Measurements from ENCODE around the gene SLITRK5. TPM values are rescaled to one million over a fixed set of nuclear protein-coding genes. Genes with fewer than 3 reads are reported as not detected.

SLITRK5 gene
- total and polyA plus RNA-seq, 7 donors = under 0.01 to 1.1 (median 0.60) TPM; not detected in 1

DNA sequence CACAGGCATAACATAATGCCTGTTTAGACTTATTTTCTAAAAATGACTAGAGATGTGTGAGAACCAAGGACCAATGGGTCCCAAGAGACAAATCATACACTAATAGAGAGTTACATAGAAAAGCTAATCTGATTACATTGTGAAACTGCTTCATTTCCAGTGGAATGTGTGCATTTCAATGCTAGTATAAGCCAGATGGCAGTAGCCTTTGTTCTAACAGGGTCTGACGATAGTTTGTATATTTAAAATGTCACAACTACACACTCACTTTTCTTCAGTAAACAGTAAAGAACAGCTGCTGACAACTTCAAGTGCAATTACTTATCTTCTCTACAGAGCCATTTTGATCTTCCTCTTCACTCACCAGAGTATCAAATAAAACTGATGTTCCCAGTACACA, 4.3 kb upstream of the SLITRK5 start:
- TF ChIP-seq, protein P1, sequence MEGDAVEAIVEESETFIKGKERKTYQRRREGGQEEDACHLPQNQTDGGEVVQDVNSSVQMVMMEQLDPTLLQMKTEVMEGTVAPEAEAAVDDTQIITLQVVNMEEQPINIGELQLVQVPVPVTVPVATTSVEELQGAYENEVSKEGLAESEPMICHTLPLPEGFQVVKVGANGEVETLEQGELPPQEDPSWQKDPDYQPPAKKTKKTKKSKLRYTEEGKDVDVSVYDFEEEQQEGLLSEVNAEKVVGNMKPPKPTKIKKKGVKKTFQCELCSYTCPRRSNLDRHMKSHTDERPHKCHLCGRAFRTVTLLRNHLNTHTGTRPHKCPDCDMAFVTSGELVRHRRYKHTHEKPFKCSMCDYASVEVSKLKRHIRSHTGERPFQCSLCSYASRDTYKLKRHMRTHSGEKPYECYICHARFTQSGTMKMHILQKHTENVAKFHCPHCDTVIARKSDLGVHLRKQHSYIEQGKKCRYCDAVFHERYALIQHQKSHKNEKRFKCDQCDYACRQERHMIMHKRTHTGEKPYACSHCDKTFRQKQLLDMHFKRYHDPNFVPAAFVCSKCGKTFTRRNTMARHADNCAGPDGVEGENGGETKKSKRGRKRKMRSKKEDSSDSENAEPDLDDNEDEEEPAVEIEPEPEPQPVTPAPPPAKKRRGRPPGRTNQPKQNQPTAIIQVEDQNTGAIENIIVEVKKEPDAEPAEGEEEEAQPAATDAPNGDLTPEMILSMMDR (IDR thresholded peaks at IDR 0.05) = no peak
- TF ChIP-seq EP300 (IDR thresholded peaks at IDR 0.05) (no peak), POLR2A (IDR thresholded peaks at IDR 0.05) (no peak), POLR2AphosphoS5 (IDR thresholded peaks at IDR 0.05) (no peak)
- no peaks in the 10 kb centered on the region for H3K9me3 ChIP-seq
- H3K36me3 ChIP-seq = no peaks in the 10 kb centered on the region
- peaks cover 0 to 13% (median 9%) of the 10 kb centered on the region in 4 donors for H3K4me1 ChIP-seq
- intact Hi-C loops (cut with DNase I) = no loop called here
- no peak overlapping the region for H3K27ac ChIP-seq
- 40 to 62% methylated on average over 1 of the region's 1 CpG for WGBS, 2 donors
- H3K4me3 ChIP-seq = no peak overlapping the region
- no peak for DNase-seq
- peaks cover 3 to 43% (median 7%) of the 10 kb centered on the region in 3 donors for H3K27me3 ChIP-seq

GRCh38 chr13:87667686-87668085, 3.5 kb upstream of the SLITRK5 start:
- H3K4me1 ChIP-seq = peaks cover 0 to 22% (median 17%) of the 10 kb centered on the region in 4 donors
- intact Hi-C loops (cut with DNase I) = no loop called here
- H3K27me3 ChIP-seq = peaks cover 11 to 52% (median 15%) of the 10 kb centered on the region in 3 donors
- no peaks in the 10 kb centered on the region for H3K36me3 ChIP-seq
- WGBS, 2 donors = 45 to 77% methylated on average over 1 of the region's 1 CpG
- DNase-seq = no peak
- H3K27ac ChIP-seq = no peak overlapping the region
- TF ChIP-seq POLR2AphosphoS5 (IDR thresholded peaks at IDR 0.05) = no peak
- H3K9me3 ChIP-seq = no peaks in the 10 kb centered on the region
- no peak overlapping the region for H3K4me3 ChIP-seq

DNA sequence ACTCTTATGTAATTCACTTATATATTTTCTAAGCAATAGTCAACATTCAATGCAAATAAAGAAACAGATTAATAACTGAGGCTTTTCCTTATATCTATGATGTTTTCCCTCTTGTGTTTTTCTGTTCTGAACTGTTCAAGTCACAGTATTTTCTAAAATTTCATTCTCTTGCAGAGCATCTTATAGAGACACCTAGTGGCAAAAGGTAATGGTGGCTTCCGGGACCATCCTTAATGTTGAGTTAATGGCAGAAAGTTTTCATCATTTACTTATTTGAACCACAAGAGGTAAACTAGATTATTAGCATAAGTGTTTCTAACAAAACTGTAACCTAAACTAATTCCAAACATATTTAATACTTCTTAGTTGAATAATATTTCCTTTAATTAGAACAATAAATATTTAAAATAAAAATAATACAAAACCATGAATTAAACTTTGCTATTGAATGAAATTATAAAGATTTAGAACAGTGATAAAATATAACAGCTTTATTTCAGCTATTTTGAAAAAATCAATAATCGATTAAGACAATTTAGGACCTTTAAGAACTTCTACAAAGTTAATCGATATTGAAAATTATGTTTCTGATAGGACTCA, 1.7 kb upstream of the SLITRK5 start:
- WGBS, 2 donors = 38 to 39% methylated on average over 3 of the region's 3 CpGs
- intact Hi-C loops (cut with DNase I) = no loop called here
- H3K27me3 ChIP-seq = peaks cover 22 to 70% (median 23%) of the 10 kb centered on the region in 3 donors
- H3K4me3 ChIP-seq = no peak overlapping the region
- no peak for DNase-seq
- H3K4me1 ChIP-seq = peaks cover 0 to 37% (median 27%) of the 10 kb centered on the region in 4 donors
- no peaks in the 10 kb centered on the region for H3K36me3 ChIP-seq
- no peak for TF ChIP-seq EP300 (IDR thresholded peaks at IDR 0.05)
- TF ChIP-seq, protein P1 (IDR thresholded peaks at IDR 0.05) = peak in 1 of 4 experiments; percentile 12
- no peak overlapping the region for H3K27ac ChIP-seq
- no peaks in the 10 kb centered on the region for H3K9me3 ChIP-seq

GRCh38 chr13:87671753-87672605, 808 bp downstream of the SLITRK5 start:
- H3K9me3 ChIP-seq = no peaks in the 10 kb centered on the region
- DNase-seq = no peak
- intact Hi-C loops (cut with DNase I) = no loop called here
- no peak for TF ChIP-seq POLR2A (IDR thresholded peaks at IDR 0.05)
- no peak for TF ChIP-seq POLR2AphosphoS5 (IDR thresholded peaks at IDR 0.05)
- no peak for TF ChIP-seq EP300 (IDR thresholded peaks at IDR 0.05)
- TF ChIP-seq, protein P1 (IDR thresholded peaks at IDR 0.05) = no peak
- WGBS, 2 donors = 2 to 3% methylated on average over 89 of the region's 89 CpGs
- no peaks in the 10 kb centered on the region for H3K36me3 ChIP-seq
- peak overlapping the region; percentile 32 to 60 (median 52) for H3K4me3 ChIP-seq
- H3K27ac ChIP-seq = peak overlapping the region in 2 of 4 donors; percentile 35 to 46
- peaks cover 26 to 95% (median 48%) of the 10 kb centered on the region in 3 donors for H3K27me3 ChIP-seq
- H3K4me1 ChIP-seq = peaks cover 0 to 42% (median 29%) of the 10 kb centered on the region in 4 donors

- Histone ChIP-seq H3K4me1 (peaks cover 0 to 55% (median 37%) of the 10 kb centered on the region in 4 donors), H3K27me3 (peaks cover 26 to 94% (median 52%) of the 10 kb centered on the region in 3 donors)
- WGBS, 2 donors = 3 to 14% methylated on average over 27 of the region's 27 CpGs
Measured at GRCh38 chr13:87674247-87674738, 3.1 kb downstream of the SLITRK5 start.

More at GRCh38 chr13:87674247-87674738, 3.1 kb downstream of the SLITRK5 start:
- H3K27ac ChIP-seq = no peak overlapping the region
- H3K36me3 ChIP-seq = no peaks in the 10 kb centered on the region
- DNase-seq = no peak
- H3K4me3 ChIP-seq = peak overlapping the region in 2 of 4 donors; percentile 57 to 60
- intact Hi-C loops (cut with DNase I) = no loop called here
- no peak for TF ChIP-seq EP300 (IDR thresholded peaks at IDR 0.05)
- TF ChIP-seq, protein P1 (IDR thresholded peaks at IDR 0.05) = no peak
- TF ChIP-seq POLR2A (IDR thresholded peaks at IDR 0.05) = no peak
- TF ChIP-seq POLR2AphosphoS5 (IDR thresholded peaks at IDR 0.05) = no peak
- H3K9me3 ChIP-seq = no peaks in the 10 kb centered on the region

Measured in sigmoid colon (tissue), 7 donors.